Umbilical cord (tissue), 2 donors: ENCODE data around the gene SYT11. TPM values are rescaled to one million over a fixed set of nuclear protein-coding genes. Genes with fewer than 3 reads are reported as not detected.
"Not testable (repeated sequence)": the region's sequence is repeated elsewhere in the genome, so short reads cannot be mapped to it uniquely, and the experiment has no call there.

Experiments
- DNase-seq: peaks from one replicate; pipeline ENCODE4 v3.0.0-alpha.2; 2015; ENCODE audit warnings: low spot score
- total RNA-seq: library from RNA; depleted of rRNA; stranded (reverse); fragments of >200 nt; gene quantifications from one replicate; pipeline ENCODE4 v1.2.3, GENCODE V29; 2014; ENCODE audit warnings: low replicate concordance; ENCODE audit not compliant: insufficient read depth

The SYT11 gene
- 22.4 TPM for total RNA-seq

- DNase-seq: peak; percentile 99
These were observed at the start of gene SYT11 for GRCh38 chr1:155859234-155859829. TSS of gene SYT11 (plus strand) at chr1:155859567. CDS start at chr1:155859762, 195 bp downstream.

GRCh38 chr1:155812878-155813277, 46.5 kb upstream of the SYT11 start:
- no peak for DNase-seq

- no peak for DNase-seq
These were observed 45.7 kb upstream of the SYT11 start for GRCh38 chr1:155813672-155814071.

GRCh38 chr1:155816351-155816750, 43.0 kb upstream of the SYT11 start:
- no peak for DNase-seq

- DNase-seq: no peak
These were observed 31.9 kb upstream of the SYT11 start for GRCh38 chr1:155827450-155827849.

GRCh38 chr1:155831279-155831976, 27.9 kb upstream of the SYT11 start:
- no peak for DNase-seq

- DNase-seq: no peak
These were observed 25.6 kb upstream of the SYT11 start for GRCh38 chr1:155833665-155834295.

GRCh38 chr1:155834296-155834926, 25.0 kb upstream of the SYT11 start:
- no peak for DNase-seq

GRCh38 chr1:155834927-155835399, 24.4 kb upstream of the SYT11 start:
- DNase-seq: not testable (repeated sequence)

GRCh38 chr1:155835548-155835947, 23.8 kb upstream of the SYT11 start:
- no peak for DNase-seq

GRCh38 chr1:155840386-155840785, 19.0 kb upstream of the SYT11 start:
- no peak for DNase-seq

- no peak for DNase-seq
These were observed 14.4 kb upstream of the SYT11 start for GRCh38 chr1:155844860-155845421.

- DNase-seq: no peak
These were observed 11.4 kb upstream of the SYT11 start for GRCh38 chr1:155847823-155848529.

GRCh38 chr1:155850345-155850744, 9.0 kb upstream of the SYT11 start:
- DNase-seq: no peak

GRCh38 chr1:155856257-155856974, 3.0 kb upstream of the SYT11 start:
- DNase-seq: no peak

GRCh38 chr1:155856975-155857930, 2.1 kb upstream of the SYT11 start, which contains the start of gene GON4L:
TSS of gene GON4L (minus strand) at chr1:155857214. CDS start at chr1:155853780, 3,434 bp downstream.
- peak; percentile 97 for DNase-seq

- no peak for DNase-seq
These were observed 550 bp upstream of the SYT11 start for GRCh38 chr1:155858800-155859233.

- DNase-seq: peak; percentile 92
These were observed 809 bp downstream of the SYT11 start for GRCh38 chr1:155859881-155860871.
